HG03571 (cell line): ENCODE data around the gene OR13G1.
A peak's percentile ranks its signal among the peaks of the same experiment; 100 is the strongest.
"Not testable (repeated sequence)": the region's sequence is repeated elsewhere in the genome, so short reads cannot be mapped to it uniquely, and the experiment has no call there.

Experiments used
- ATAC-seq: cut with Tn5 transposase; IDR thresholded peaks from one replicate; pipeline ENCODE4 v1.9.1; 2021; ENCODE audit not compliant: unreplicated experiment

OR13G1 gene

GRCh38 chr1:247679639-247680038, at the start of gene OR13G1:
OR13G1 (minus strand) TSS chr1:247679739; CDS start chr1:247673041, 6,698 bp downstream.
- ATAC-seq: no peak

DNA sequence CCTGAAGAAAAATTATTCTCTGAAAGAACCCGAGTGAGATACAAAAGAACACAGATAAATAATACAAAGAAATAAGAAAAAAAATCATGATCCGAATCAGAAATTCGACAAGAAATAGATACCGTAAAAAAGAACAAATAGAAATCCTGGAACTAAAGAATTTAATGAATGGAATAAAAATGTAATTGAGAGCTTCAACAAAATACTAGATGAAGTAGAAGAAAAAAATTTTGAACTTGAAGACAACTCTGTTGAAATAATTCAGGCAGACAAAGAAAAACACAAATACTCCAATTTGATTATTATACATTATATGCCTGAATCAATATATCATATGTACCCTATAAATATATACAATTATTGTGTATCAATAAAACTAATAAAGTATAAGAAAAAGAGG, 41.7 kb upstream of the OR13G1 start:
- no peak for ATAC-seq

DNA sequence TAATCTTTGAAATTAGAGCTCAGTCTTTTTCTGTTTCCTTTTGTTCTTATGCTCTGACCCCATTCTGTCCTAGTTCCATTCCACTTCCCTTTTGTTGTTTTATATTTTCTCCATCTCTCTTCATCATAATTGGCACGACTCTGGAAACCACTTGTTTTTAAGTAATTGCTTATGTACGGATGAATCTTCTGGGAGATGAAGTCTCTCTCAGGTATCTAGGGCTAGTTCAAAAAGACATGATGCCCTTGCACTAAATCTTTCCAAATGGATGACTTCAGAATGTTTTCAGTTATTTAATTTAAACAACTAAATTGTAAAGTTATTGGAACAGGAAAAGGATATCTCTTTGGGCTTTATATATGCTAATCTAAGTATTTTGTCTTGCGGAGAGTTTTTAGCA, 37.0 kb upstream of the OR13G1 start, which contains the start of gene OR6F1:
Gene OR6F1, minus strand, starts transcription at position 101 of the 400 bp plus-strand sequence. CDS start 3,891 bp downstream, outside the sequence.
- ATAC-seq: no peak

DNA sequence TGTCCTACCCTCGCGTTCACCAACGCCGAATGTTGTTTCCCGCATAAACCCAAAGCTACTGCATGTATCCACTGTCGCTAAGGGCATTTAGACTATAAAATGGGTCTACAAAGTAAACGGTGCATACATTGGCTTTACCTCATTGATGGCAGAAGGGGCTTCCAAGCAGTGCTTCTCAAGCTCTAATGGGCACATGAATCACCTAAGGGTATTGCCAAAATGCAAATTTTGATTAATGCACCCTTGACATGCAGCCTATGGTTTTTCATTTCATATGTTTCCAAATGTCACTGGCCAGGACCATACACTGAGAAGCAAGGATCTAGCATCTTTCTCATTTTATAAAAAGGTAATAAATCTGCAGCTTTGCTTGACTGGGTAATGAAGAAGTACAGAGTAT, 34.2 kb upstream of the OR13G1 start:
- no peak for ATAC-seq

DNA sequence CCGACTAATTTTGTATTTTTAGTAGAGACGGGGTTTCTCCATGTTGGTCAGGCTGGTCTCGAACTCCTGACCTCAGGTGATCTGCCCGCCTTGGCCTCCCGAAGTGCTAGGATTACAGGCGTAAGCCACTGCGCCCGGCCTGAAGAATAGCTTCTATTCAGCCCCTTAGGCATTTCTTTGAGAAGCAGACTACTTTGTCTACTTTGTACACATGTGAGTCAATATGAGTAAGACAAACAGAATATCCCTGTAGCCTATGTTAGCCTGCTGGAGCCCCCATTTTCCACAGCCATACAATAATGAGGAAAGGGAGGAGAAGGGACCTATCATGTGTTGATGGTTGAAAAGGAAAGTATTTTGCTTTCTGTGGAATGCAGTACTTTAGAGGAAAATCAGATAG, 31.1 kb upstream of the OR13G1 start:
- not testable (repeated sequence) for ATAC-seq

GRCh38 chr1:247701338-247701737, 21.8 kb upstream of the OR13G1 start:
- no peak for ATAC-seq

DNA sequence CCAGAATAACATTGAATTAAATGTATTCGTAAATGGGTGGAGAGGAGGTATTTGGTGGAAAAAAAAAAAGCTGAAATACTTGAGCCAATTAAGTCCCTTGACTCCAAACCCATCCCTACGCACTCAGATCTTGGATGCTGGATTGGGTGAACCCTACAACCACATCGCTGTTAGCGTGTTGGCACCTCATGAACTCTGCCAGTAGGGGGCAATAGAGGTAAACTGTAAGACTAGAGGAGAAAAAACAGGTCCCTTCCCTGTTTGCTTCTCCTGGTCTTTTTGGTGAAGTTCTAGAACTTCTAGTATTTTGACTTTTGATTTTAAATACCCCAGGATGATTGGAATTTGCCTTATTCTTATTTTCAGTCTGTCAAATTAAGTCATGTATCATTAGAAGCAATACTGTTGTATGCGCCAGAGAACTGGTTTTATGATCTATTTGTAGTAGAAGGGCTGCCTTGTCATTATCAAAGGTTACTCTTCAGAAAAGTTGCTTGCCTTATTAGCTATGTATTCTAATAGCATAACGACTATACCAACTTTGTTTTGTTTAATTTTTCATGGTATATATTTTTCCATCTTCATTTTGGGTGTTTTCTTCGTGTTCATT, 1.9 kb upstream of the OR13G1 start:
- peak; percentile 95 for ATAC-seq

DNA sequence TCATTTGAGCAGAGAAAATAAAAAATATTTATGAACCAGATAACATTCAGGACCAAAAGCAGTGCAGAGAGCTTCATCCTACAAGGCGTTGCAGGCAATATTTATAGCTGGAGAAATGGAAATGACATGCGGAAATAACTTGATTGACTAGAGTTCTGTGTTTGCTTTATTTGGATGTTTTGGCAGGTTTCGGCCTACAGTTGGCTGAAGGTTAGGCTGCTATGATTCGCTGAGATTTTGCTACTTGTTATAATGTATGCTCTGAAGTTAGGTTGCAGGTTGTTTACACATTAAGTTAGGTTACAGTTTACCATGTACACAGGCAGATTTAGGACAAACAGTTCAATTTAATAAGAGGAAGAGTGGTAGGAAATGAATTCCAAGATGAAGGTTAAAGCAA, 632 bp upstream of the OR13G1 start:
- no peak for ATAC-seq

- ATAC-seq: no peak
Observed at GRCh38 chr1:247669225-247669624, 10.3 kb downstream of the OR13G1 start.

DNA sequence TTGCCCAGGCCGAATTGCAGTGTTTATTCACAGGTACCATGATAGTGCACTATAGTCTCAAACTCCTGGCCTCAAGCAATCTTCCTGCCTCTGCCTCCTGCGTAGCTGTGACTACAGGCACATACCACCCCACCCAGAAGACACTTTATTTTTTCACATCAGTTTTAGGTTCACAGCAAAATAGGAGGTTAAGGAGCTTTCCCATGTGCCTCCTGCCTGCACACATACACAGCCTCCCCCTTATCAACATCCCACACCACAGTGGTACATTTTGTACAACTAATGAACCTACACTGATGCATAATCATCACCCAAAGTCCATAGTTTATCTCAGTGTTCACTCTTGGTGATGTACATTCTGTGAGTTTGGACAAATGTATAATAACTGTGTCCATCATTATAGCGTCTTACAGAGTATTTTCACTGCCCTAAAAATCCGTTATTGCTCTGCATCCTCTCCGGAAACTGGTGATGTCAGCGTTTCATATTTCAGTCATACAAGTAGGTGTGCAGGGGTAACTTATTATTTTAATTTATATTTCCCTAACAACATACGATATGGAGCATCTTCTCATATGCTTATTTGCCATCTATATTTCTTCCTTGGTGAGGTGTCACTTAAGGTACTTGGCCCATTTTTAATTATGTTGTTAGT, 23.2 kb downstream of the OR13G1 start:
- no peak for ATAC-seq

DNA sequence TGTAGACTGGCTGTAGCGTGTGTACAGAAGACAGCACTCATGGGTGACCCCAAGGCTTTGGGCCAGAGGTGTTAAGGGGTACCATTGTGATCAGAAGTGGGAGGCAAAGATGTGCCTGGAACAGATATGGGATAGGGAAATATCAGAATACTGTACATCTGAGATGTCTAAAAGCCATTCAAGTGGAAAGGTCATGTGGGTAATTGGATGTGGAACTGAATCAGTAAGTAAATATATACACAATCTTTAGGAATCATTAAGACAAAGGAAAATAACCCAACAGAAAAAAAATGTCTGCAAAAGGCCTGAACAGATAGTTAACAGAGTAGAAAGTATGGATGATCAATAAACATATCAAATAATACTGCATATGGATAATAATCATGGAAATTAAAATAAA, 26.5 kb downstream of the OR13G1 start:
- ATAC-seq: no peak

GRCh38 chr1:247647864-247648263, 31.7 kb downstream of the OR13G1 start:
- no peak for ATAC-seq

DNA sequence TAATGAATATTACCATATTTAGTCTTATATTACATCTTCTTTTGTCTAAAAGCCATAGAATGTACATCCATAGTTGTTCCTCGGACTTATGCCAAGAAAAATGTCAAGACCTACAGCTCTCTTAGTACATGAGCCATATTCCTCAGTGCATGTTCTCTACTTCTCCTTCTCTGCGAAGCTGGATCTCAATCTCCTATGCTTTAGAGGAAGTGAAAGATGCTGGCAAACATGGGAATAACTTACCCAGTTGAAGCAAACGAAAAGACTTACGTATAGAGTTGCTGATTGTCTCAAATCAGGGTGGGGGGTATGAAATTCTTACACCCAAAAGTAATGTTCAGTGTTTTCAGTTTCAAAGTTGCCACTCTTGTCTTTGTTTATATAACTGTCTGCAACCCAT, 32.7 kb downstream of the OR13G1 start:
- ATAC-seq: no peak

GRCh38 chr1:247642742-247643141, 36.8 kb downstream of the OR13G1 start:
- ATAC-seq: no peak

GRCh38 chr1:247639381-247639981, 40.1 kb downstream of the OR13G1 start:
- ATAC-seq: no peak

- ATAC-seq: no peak
Observed at GRCh38 chr1:247638781-247639180, 40.8 kb downstream of the OR13G1 start.

DNA sequence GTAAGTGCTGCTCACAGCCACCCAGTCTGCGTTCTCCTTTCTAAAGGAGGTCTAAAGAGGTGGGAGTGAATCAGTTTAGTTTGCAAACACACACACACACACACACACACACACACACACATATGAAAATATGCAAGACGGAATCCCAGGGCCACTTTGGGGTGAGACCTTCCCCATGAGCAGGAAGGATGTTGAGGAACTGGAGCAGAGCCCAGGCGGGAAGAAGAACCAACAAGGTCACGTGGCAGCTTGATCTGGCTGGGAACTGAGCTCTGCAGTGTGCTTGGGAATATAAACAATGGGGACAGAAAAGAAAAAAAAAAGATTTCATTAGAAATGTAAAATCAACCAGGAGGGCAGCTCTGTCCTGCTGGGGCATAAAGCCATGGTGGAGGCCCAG, 41.5 kb downstream of the OR13G1 start:
- no peak for ATAC-seq

GRCh38 chr1:247627951-247628350, 51.6 kb downstream of the OR13G1 start:
- no peak for ATAC-seq
